Fibroblast of lung (primary cell): ENCODE data around the gene EBF3.

Source experiments
- CTCF ChIP-seq, 2 donors: IDR thresholded peaks in 1 of 2; conservative IDR thresholded peaks in 1 of 2; 1 replicate in 1 of 2; 2 replicates in 1 of 2; pipeline ENCODE4 v1.5.1; 2011 to 2012; ENCODE audit warnings: low read length in 2 of 2, control low read depth in 1 of 2, inconsistent platforms in 1 of 2, low read depth in 1 of 2, mild to moderate bottlenecking in 1 of 2
- EZH2 ChIP-seq: IDR thresholded peaks from 2 replicates; pipeline ENCODE4 v1.5.1; 2012; ENCODE audit warnings: low read length, control low read depth, mild to moderate bottlenecking; ENCODE audit errors: missing control alignments

- no peak for TF ChIP-seq CTCF (conservative IDR thresholded peaks at IDR 0.05 in 1 of 2, IDR thresholded peaks at IDR 0.05 in 1 of 2; ENCODE audit: low read depth in 1 of 2, low read length in 2 of 2)
- TF ChIP-seq EZH2 = no peak
Observed at GRCh38 chr10:129812398-129812797, 151.7 kb downstream of the EBF3 start.
